NCI-H1105 treated with DMSO at 0.1 percent for 48 hours (cell line): Measurements from ENCODE around the gene CD300LF.

Experiments
- DNase-seq: peaks from one replicate; lab custom pipeline; 2025; lab: John Stamatoyannopoulos, UW

The CD300LF gene

GRCh38 chr17:74745548-74746177 is 32.9 kb upstream of the CD300LF start:
- no peak for DNase-seq

- DNase-seq = peak; percentile 32
Observed at GRCh38 chr17:74744714-74745547, 32.2 kb upstream of the CD300LF start.

- no peak for DNase-seq
Observed at GRCh38 chr17:74744349-74744713, 31.6 kb upstream of the CD300LF start.

- no peak for DNase-seq
Observed at GRCh38 chr17:74743755-74744154, 31.0 kb upstream of the CD300LF start.

- no peak for DNase-seq
Observed at GRCh38 chr17:74742978-74743545, 30.3 kb upstream of the CD300LF start.

- DNase-seq = no peak
Observed at GRCh38 chr17:74742153-74742515, 29.4 kb upstream of the CD300LF start.

- no peak for DNase-seq
Observed at GRCh38 chr17:74740641-74741387, 28.1 kb upstream of the CD300LF start.

- no peak for DNase-seq
Observed at GRCh38 chr17:74740173-74740572, 27.4 kb upstream of the CD300LF start.

- no peak for DNase-seq
Observed at GRCh38 chr17:74739227-74739831, 26.6 kb upstream of the CD300LF start.

- no peak for DNase-seq
Observed at GRCh38 chr17:74738051-74738996, 25.6 kb upstream of the CD300LF start.

GRCh38 chr17:74737299-74738050 is 24.8 kb upstream of the CD300LF start:
- DNase-seq = peak; percentile 7

- DNase-seq = no peak
Observed at GRCh38 chr17:74736513-74737298, 24.0 kb upstream of the CD300LF start, which contains the start of gene RAB37. Gene RAB37, plus strand, starts transcription at chr17:74737256. Its CDS starts 17 bp downstream, at chr17:74737273.

- no peak for DNase-seq
Observed at GRCh38 chr17:74734256-74734655, 21.5 kb upstream of the CD300LF start.

- no peak for DNase-seq
Observed at GRCh38 chr17:74733365-74734122, 20.8 kb upstream of the CD300LF start.

GRCh38 chr17:74732042-74732867 is 19.5 kb upstream of the CD300LF start:
- no peak for DNase-seq

- DNase-seq = no peak
Observed at GRCh38 chr17:74731347-74731605, 18.6 kb upstream of the CD300LF start.

GRCh38 chr17:74730491-74731346 is 18.0 kb upstream of the CD300LF start:
- DNase-seq = no peak
